T-helper 9 cell (primary cell): ENCODE data around the gene DAPK2.
"Not testable (repeated sequence)": the region's sequence is repeated elsewhere in the genome, so short reads cannot be mapped to it uniquely, and the experiment has no call there.

ENCODE experiments used
- DNase-seq: peaks from one replicate; pipeline ENCODE4 v3.0.0-alpha.2; 2020

The DAPK2 gene

GRCh38 chr15:63909819-63910437 is 136.4 kb downstream of the DAPK2 start:
- DNase-seq, result no peak

- DNase-seq, result no peak
These were observed 137.3 kb downstream of the DAPK2 start for GRCh38 chr15:63908991-63909390.

- DNase-seq, result no peak
These were observed 138.0 kb downstream of the DAPK2 start for GRCh38 chr15:63908281-63908680.

- no peak for DNase-seq
These were observed 138.8 kb downstream of the DAPK2 start for GRCh38 chr15:63907521-63907920.

- no peak for DNase-seq
These were observed 140.1 kb downstream of the DAPK2 start for GRCh38 chr15:63906266-63906584.

- DNase-seq, result no peak
These were observed 140.6 kb downstream of the DAPK2 start for GRCh38 chr15:63905558-63906265.

GRCh38 chr15:63905131-63905530 is 141.2 kb downstream of the DAPK2 start:
- DNase-seq, result no peak

GRCh38 chr15:63904042-63904441 is 142.2 kb downstream of the DAPK2 start:
- DNase-seq, result no peak

GRCh38 chr15:63902671-63903035 is 143.6 kb downstream of the DAPK2 start:
- DNase-seq, result no peak

- DNase-seq, result no peak
These were observed 144.2 kb downstream of the DAPK2 start for GRCh38 chr15:63901912-63902670.

- no peak for DNase-seq
These were observed 146.0 kb downstream of the DAPK2 start for GRCh38 chr15:63900306-63900705.

GRCh38 chr15:63899606-63900005 is 146.7 kb downstream of the DAPK2 start:
- DNase-seq, result not testable (repeated sequence)

GRCh38 chr15:63899193-63899592 is 147.1 kb downstream of the DAPK2 start:
- no peak for DNase-seq

- no peak for DNase-seq
These were observed 149.8 kb downstream of the DAPK2 start for GRCh38 chr15:63896336-63897115.

GRCh38 chr15:63895787-63896218 is 150.5 kb downstream of the DAPK2 start:
- no peak for DNase-seq

GRCh38 chr15:63895194-63895593 is 151.1 kb downstream of the DAPK2 start:
- DNase-seq, result no peak

- no peak for DNase-seq
These were observed 151.7 kb downstream of the DAPK2 start for GRCh38 chr15:63894662-63894949.

- DNase-seq, result no peak
These were observed 152.2 kb downstream of the DAPK2 start for GRCh38 chr15:63893866-63894661.

GRCh38 chr15:63892794-63893441 is 153.4 kb downstream of the DAPK2 start:
- peak; percentile 53 for DNase-seq

- DNase-seq, result no peak
These were observed 154.5 kb downstream of the DAPK2 start for GRCh38 chr15:63891768-63892133.

GRCh38 chr15:63891079-63891767 is 155.1 kb downstream of the DAPK2 start:
- peak; percentile 75 for DNase-seq

GRCh38 chr15:63890617-63891016 is 155.7 kb downstream of the DAPK2 start:
- no peak for DNase-seq
